ENCODE data around the gene KCP.

KCP gene

GRCh38 chr7:128885370-128886187, 24.9 kb downstream of the KCP start:
- no peak for DNase-seq

- DNase-seq, result no peak
Measured at GRCh38 chr7:128884561-128885369, 25.7 kb downstream of the KCP start.

GRCh38 chr7:128883622-128884448, 26.7 kb downstream of the KCP start:
- DNase-seq, result peak; percentile 39

- no peak for DNase-seq
Measured at GRCh38 chr7:128882134-128882533, 28.4 kb downstream of the KCP start.

GRCh38 chr7:128881458-128882125, 28.9 kb downstream of the KCP start:
- DNase-seq, result no peak

GRCh38 chr7:128880791-128881457, 29.6 kb downstream of the KCP start:
- no peak for DNase-seq

- DNase-seq, result peak; percentile 23
Measured at GRCh38 chr7:128879939-128880746, 30.4 kb downstream of the KCP start.

- DNase-seq, result no peak
Measured at GRCh38 chr7:128879461-128879938, 31.0 kb downstream of the KCP start.

- no peak for DNase-seq
Measured at GRCh38 chr7:128878226-128879105, 32.0 kb downstream of the KCP start.

GRCh38 chr7:128877756-128878120, 32.8 kb downstream of the KCP start:
- DNase-seq, result no peak

- DNase-seq, result no peak
Measured at GRCh38 chr7:128876978-128877755, 33.3 kb downstream of the KCP start.

- no peak for DNase-seq
Measured at GRCh38 chr7:128876586-128876977, 33.9 kb downstream of the KCP start.

- no peak for DNase-seq
Measured at GRCh38 chr7:128876127-128876526, 34.4 kb downstream of the KCP start.

GRCh38 chr7:128875523-128875948, 35.0 kb downstream of the KCP start:
- no peak for DNase-seq

GRCh38 chr7:128874140-128875031, 36.1 kb downstream of the KCP start:
- DNase-seq, result no peak

- DNase-seq, result no peak
Measured at GRCh38 chr7:128873234-128873633, 37.3 kb downstream of the KCP start.

- DNase-seq, result no peak
Measured at GRCh38 chr7:128872394-128872824, 38.1 kb downstream of the KCP start.

GRCh38 chr7:128871050-128871449, 39.5 kb downstream of the KCP start:
- DNase-seq, result no peak
